Measurements from ENCODE around the gene AP1S2. TPM values are rescaled to one million over a fixed set of nuclear protein-coding genes. Genes with fewer than 3 reads are reported as not detected.

AP1S2 gene
- total and polyA plus RNA-seq, 2 of the 13 experiments (the other 11 are each of a cell fraction or from before 2014, with no cell fraction given): 10.1 to 18.8 TPM

GRCh38 chrX:15789979-15790768, 64.4 kb downstream of the AP1S2 start, which contains the start of gene ZRSR2 (continued):
- TF ChIP-seq CHCHD3 (CRISPR knock-in tag; IDR thresholded peaks at IDR 0.05): no peak
- no peak for TF ChIP-seq CREB3 (CRISPR knock-in tag; IDR thresholded peaks at IDR 0.05)
- no peak for TF ChIP-seq ZNF142 (CRISPR knock-in tag; IDR thresholded peaks at IDR 0.05)
- no peak for TF ChIP-seq SNAPC4 (CRISPR knock-in tag; IDR thresholded peaks at IDR 0.05)
- TF ChIP-seq FIP1L1 (IDR thresholded peaks at IDR 0.05; ENCODE audit: borderline replicate concordance, insufficient read depth, low read depth, low read length): no peak
- TF ChIP-seq ZBTB46 (CRISPR knock-in tag; IDR thresholded peaks at IDR 0.05; ENCODE audit: borderline replicate concordance): no peak
- peak; percentile 33; the same call in 1 of the 2 replicates for TF ChIP-seq GATAD1 (CRISPR knock-in tag; IDR thresholded peaks at IDR 0.05)
- TF ChIP-seq NR0B2 (CRISPR knock-in tag; IDR thresholded peaks at IDR 0.05): no peak
- TF ChIP-seq SYNCRIP (IDR thresholded peaks at IDR 0.05; ENCODE audit: insufficient read depth, low read depth, low read length): no peak
- TF ChIP-seq ZNF841 (CRISPR knock-in tag; IDR thresholded peaks at IDR 0.05; ENCODE audit: borderline replicate concordance): no peak
- TF ChIP-seq ZNF329 (CRISPR knock-in tag; IDR thresholded peaks at IDR 0.05; ENCODE audit: low read depth): 0 out of 2 replicates have a peak, but pooled peaks have one; percentile 29
- no peak for TF ChIP-seq ZNF530 (CRISPR knock-in tag; IDR thresholded peaks at IDR 0.05; ENCODE audit: low read depth)
- no peak for TF ChIP-seq TP53 (CRISPR knock-in tag; conservative IDR thresholded peaks at IDR 0.05)

Data from HepG2 (cell line).